ENCODE results near the gene FOXL1. TPM values are rescaled to one million over a fixed set of nuclear protein-coding genes. Genes with fewer than 3 reads are reported as not detected.

The FOXL1 gene
- total and polyA plus RNA-seq, 9 donors: 0.10 to 1.3 (median 0.44) TPM; not detected in 1

DNA sequence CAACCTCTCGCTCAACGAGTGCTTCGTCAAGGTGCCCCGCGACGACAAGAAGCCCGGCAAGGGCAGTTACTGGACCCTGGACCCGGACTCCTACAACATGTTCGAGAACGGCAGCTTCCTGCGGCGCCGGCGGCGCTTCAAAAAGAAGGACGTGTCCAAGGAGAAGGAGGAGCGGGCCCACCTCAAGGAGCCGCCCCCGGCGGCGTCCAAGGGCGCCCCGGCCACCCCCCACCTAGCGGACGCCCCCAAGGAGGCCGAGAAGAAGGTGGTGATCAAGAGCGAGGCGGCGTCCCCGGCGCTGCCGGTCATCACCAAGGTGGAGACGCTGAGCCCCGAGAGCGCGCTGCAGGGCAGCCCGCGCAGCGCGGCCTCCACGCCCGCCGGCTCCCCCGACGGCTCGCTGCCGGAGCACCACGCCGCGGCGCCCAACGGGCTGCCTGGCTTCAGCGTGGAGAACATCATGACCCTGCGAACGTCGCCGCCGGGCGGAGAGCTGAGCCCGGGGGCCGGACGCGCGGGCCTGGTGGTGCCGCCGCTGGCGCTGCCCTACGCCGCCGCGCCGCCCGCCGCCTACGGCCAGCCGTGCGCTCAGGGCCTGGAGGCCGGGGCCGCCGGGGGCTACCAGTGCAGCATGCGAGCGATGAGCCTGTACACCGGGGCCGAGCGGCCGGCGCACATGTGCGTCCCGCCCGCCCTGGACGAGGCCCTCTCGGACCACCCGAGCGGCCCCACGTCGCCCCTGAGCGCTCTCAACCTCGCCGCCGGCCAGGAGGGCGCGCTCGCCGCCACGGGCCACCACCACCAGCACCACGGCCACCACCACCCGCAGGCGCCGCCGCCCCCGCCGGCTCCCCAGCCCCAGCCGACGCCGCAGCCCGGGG lies 10.4 kb upstream of the FOXL1 start:
- TF ChIP-seq, protein P1, sequence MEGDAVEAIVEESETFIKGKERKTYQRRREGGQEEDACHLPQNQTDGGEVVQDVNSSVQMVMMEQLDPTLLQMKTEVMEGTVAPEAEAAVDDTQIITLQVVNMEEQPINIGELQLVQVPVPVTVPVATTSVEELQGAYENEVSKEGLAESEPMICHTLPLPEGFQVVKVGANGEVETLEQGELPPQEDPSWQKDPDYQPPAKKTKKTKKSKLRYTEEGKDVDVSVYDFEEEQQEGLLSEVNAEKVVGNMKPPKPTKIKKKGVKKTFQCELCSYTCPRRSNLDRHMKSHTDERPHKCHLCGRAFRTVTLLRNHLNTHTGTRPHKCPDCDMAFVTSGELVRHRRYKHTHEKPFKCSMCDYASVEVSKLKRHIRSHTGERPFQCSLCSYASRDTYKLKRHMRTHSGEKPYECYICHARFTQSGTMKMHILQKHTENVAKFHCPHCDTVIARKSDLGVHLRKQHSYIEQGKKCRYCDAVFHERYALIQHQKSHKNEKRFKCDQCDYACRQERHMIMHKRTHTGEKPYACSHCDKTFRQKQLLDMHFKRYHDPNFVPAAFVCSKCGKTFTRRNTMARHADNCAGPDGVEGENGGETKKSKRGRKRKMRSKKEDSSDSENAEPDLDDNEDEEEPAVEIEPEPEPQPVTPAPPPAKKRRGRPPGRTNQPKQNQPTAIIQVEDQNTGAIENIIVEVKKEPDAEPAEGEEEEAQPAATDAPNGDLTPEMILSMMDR (IDR thresholded peaks at IDR 0.05): no peak
- TF ChIP-seq EP300 (IDR thresholded peaks at IDR 0.05): no peak
- no peak for TF ChIP-seq POLR2A (IDR thresholded peaks at IDR 0.05)
- Histone ChIP-seq H3K9me3 (no peaks in the 10 kb centered on the region), H3K36me3 (no peaks in the 10 kb centered on the region), H3K27me3 (peaks cover 2% of the 10 kb centered on the region), H3K4me1 (ENCODE audit: insufficient read depth) (peaks cover 4% of the 10 kb centered on the region), H3K4me3 (peak overlapping the region; percentile 12), H3K27ac (peak overlapping the region; percentile 10 to 29)
- WGBS, 3 donors: 0 to 2% (median 2%) methylated on average over 11 to 116 of the region's 116 CpGs
- intact Hi-C loops (cut with DNase I): loop anchor here (5.0 to 10.0 kb wide), 4 partner anchors 487 to 709 kb away; no protein-coding TSS in a partner anchor
- no peak for DNase-seq

DNA sequence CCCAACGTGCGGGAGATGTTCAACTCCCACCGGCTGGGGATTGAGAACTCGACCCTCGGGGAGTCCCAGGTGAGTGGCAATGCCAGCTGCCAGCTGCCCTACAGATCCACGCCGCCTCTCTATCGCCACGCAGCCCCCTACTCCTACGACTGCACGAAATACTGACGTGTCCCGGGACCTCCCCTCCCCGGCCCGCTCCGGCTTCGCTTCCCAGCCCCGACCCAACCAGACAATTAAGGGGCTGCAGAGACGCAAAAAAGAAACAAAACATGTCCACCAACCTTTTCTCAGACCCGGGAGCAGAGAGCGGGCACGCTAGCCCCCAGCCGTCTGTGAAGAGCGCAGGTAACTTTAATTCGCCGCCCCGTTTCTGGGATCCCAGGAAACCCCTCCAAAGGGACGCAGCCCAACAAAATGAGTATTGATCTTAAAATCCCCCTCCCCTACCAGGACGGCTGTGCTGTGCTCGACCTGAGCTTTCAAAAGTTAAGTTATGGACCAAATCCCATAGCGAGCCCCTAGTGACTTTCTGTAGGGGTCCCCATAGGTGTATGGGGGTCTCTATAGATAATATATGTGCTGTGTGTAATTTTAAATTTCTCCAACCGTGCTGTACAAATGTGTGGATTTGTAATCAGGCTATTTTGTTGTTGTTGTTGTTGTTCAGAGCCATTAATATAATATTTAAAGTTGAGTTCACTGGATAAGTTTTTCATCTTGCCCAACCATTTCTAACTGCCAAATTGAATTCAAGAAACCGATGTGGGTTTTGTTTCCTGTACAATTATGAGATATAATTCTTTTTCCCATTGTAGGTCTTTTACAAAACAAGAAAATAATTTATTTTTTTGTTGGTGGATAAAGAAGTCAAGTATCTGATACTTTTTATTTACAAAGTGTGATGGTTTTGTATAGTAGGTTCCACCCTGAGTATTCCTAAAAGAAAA lies 9.4 kb upstream of the FOXL1 start:
- intact Hi-C loops (cut with DNase I): loop anchor here (5.0 to 10.0 kb wide), 4 partner anchors 486 to 708 kb away; no protein-coding TSS in a partner anchor
- Histone ChIP-seq H3K27me3 (peaks cover 2% of the 10 kb centered on the region), H3K4me1 (ENCODE audit: insufficient read depth) (peaks cover 4% of the 10 kb centered on the region), H3K4me3 (no peak overlapping the region), H3K9me3 (no peaks in the 10 kb centered on the region), H3K36me3 (no peaks in the 10 kb centered on the region), H3K27ac (peak overlapping the region in 1 of 2 donors; percentile 29)
- DNase-seq: no peak
- TF ChIP-seq, protein P1 (IDR thresholded peaks at IDR 0.05): no peak
- TF ChIP-seq POLR2A (IDR thresholded peaks at IDR 0.05): no peak
- no peak for TF ChIP-seq EP300 (IDR thresholded peaks at IDR 0.05)
- 16 to 17% (median 16%) methylated on average over 30 to 33 of the region's 33 CpGs for WGBS, 3 donors

DNA sequence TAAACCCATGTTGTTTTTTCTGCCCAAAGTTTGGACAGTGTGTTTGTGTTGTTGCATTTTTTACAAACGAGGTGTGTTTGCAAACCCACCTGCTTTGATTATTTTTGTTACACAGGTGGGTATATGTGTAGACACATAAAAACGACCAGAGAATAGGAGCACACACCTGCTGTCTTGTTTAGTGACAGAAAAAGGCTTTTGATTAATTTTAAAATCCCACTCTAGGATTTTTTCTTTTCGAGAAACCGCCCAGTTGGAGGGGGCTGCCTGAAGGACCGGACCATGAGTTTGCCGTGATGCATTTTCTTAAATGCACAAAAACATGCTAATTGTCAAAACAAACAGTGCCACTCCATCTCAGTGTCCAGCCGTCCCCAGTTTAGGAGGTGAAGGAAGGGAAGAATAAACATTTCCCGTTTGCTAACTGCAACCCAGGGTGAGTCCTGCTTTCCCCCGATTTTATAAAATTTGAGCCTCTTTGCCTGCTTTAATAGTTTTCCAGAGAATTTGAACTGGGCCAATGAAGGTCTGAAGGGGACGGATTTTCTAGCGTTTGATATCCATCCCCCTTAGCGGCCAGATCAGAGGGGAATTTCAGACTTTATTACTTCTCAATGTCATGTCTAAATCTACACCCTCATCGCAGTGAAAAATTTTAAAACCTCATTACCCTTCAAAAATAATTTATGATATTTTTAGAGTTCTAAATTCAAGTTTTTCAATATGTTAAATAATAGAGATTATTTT lies 8.5 kb upstream of the FOXL1 start:
- no peaks in the 10 kb centered on the region for H3K36me3 ChIP-seq
- no peak overlapping the region for H3K27ac ChIP-seq
- peaks cover 2% of the 10 kb centered on the region for H3K27me3 ChIP-seq
- no peak overlapping the region for H3K4me3 ChIP-seq
- DNase-seq: no peak
- no peaks in the 10 kb centered on the region for H3K9me3 ChIP-seq
- intact Hi-C loops (cut with DNase I): loop anchor here (5.0 to 10.0 kb wide), 6 partner anchors 192 to 707 kb away; no protein-coding TSS in a partner anchor
- 66 to 74% (median 66%) methylated on average over 13 of the region's 13 CpGs for WGBS, 3 donors
- TF ChIP-seq, protein P1 (IDR thresholded peaks at IDR 0.05): no peak
- TF ChIP-seq EP300 (IDR thresholded peaks at IDR 0.05): no peak
- TF ChIP-seq POLR2A (IDR thresholded peaks at IDR 0.05): no peak
- peaks cover 4% of the 10 kb centered on the region for H3K4me1 ChIP-seq (ENCODE audit: insufficient read depth)

Data from ovary (tissue), 9 donors.